GM12872 (cell line): Measurements from ENCODE around the gene ITPKA.

Experiments used
- TF ChIP-seq, protein P1 (sequence below): IDR thresholded peaks from 3 replicates; pipeline ENCODE4 v1.5.1; 2011; ENCODE audit warnings: low read depth, mild to moderate bottlenecking, low read length, moderate library complexity; ENCODE audit not compliant: insufficient read depth

The ITPKA gene

DNA sequence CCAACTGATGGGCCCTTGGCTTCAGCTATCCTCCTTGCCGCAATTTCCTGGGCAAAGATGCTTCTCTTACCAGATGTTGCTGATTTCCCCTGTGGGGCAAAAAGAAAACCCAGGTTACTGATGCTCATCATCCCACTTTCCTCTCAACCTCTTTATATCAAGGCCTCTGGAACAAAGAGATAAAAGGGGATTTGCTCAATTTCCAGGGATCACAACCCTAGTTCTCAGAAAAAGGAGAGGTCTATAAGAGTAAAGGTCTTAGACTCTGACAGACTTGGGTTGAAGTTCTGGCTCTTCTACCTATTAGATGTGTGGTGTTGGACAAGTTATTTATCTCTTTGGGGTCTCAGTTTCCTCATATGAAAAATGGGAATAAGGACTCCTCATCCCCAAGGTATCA lies 41.9 kb downstream of the ITPKA start:
- TF ChIP-seq, protein P1, sequence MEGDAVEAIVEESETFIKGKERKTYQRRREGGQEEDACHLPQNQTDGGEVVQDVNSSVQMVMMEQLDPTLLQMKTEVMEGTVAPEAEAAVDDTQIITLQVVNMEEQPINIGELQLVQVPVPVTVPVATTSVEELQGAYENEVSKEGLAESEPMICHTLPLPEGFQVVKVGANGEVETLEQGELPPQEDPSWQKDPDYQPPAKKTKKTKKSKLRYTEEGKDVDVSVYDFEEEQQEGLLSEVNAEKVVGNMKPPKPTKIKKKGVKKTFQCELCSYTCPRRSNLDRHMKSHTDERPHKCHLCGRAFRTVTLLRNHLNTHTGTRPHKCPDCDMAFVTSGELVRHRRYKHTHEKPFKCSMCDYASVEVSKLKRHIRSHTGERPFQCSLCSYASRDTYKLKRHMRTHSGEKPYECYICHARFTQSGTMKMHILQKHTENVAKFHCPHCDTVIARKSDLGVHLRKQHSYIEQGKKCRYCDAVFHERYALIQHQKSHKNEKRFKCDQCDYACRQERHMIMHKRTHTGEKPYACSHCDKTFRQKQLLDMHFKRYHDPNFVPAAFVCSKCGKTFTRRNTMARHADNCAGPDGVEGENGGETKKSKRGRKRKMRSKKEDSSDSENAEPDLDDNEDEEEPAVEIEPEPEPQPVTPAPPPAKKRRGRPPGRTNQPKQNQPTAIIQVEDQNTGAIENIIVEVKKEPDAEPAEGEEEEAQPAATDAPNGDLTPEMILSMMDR = no peak

DNA sequence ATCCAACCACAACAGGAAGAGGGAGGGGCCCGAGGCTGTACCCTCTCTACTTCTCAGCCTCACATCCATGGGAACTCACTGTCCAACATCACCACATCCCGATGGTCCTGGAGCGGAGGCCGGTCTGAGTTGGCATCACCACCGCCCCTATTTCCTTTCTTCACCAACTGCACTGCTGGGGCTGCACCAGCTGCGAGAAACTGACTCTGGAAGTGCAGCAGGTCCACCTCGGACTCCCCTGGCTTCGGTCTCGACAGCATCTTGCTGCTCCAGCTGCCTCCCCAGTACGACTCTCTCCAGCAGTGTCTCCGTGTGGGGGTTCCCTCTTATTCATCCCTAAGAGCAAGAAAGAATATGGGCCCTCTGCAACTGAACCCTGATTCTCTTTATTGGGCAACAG lies 43.2 kb downstream of the ITPKA start:
- TF ChIP-seq, protein P1 = no peak

DNA sequence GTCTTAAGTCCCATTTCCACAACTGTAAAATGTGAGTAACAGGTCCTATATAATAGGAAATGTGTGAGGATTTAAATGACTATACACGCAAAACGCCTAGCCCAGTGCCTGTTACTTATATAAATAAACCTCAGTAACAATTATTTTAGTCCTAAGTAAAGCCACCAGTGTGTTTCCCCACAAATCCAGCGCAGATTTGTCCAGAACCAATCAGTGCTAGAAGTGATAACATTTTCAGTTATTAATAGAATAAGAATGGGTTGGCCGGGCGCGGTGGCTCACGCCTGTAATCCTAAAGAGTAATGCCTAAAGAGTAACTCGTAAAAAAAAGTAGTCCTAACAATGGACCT lies 49.8 kb downstream of the ITPKA start:
- TF ChIP-seq, protein P1 = no peak

DNA sequence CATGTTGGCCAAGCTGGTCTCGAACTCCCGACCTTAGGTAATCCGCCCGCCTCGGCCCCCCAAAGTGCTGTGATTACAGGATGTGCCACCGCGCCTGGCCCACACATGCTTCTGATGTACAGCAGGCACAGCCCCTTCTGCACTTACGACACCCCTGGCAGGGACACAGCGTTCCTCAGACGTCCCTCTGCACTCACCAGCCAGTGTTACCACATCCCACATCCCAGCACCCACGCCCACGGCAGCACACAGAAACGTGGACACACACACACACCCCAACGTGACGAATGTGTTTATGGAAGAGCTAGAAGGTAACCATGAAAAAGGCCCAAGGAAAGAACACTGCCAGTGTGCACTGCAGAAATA lies 51.0 kb downstream of the ITPKA start:
- TF ChIP-seq, protein P1 = no peak

DNA sequence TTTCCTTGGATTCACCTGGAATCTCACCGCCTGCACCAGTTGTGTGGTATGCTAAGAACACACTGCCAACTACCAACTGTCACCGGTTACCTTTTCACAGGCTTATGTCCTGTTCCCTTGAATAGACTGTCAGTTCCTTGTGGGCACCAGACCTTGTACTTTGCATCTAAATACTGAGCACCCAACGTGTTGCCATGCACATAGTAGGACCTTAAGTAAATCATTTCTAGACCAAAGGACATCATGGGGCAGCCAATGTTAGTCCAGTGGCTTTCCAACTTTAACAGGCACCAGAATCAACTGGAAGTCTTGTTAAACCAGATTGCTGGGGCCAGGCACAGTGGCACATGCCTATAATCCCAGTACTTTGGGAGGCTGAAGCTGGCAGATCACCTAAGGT lies 51.5 kb downstream of the ITPKA start:
- TF ChIP-seq, protein P1 = no peak

DNA sequence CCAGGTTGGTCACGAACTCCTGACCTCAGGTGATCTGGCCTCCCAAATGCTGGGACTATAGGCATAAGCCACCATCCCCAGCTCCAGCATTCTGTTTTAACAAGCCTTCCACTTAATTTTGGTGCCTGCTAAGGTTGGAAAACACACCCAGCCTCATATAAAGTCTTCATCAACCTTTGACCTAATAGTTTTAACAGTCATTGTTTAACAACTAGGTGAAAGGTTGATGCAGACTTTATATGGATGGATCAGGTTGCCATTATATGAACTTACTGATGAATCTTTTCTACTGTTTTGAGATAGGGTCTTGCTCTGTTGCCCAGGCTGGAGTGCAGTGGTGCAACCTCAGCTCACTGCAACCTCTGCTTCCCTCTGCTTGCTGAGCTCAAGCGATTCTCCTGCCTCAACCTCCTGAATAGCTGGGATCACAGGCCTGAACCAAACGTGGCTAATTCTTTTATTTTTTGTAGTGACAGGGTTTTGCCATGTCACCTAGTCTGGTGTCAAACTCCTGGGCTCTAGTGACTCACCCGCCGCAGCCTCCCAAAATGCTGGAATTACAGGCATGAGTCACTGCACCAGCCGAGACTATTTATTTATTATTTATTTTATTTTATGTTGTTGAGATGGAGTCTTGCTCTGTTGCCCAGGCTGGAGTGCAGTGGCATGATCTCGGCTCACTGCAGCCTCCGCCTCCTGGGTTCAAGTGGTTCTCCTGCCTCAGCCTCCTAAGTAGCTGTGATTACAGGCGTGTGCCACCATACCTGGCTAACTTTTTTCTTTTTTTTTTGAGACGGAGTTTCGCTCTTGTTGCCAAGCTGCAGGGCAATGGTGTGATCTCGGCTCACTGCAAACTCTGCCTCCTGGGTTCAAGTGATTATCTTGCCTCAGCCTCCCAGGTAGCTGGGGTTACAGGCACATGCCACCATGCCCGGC lies 53.4 kb downstream of the ITPKA start:
- TF ChIP-seq, protein P1 = no peak

DNA sequence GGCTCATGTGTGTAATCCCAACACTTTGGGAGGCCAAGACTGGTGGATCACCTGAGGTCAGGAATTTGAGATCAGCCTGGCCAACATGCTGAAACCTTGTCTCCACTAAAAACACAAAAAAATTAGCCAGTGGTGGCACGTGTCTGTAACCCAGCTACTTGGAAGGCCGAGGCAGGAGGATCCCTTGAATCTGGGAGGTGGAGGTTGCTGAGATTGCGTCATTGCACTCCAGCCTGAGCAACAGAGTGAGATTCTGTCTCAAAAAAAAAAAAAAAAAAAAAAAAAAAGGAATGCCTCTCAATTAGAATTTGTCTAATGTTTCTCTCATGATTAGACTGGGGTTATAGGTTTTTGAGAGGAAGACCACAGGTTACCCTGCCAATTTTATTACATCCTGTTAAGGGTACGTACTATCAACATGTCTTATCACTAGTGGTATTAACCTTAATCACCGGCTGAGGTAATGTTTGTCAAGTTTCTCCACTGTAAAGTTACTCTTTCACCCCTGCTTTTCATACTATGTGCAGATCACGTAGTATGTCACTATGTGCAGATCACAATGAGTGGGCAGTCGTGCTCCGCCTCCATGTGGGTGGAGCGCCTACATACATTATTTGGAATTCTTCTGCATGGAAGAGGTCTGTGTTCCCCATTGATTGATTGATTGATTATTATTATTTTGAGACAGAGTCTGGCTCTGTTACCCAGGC lies 56.5 kb downstream of the ITPKA start:
- TF ChIP-seq, protein P1 = no peak
